ENCODE measurements around the gene CD2BP2.

Gene CD2BP2

GRCh38 chr16:30355954-30356308, 823 bp upstream of the CD2BP2 start:
- Histone ChIP-seq H3K27ac (peak overlapping the region; percentile 87), H3K27me3 (ENCODE audit: insufficient read depth, low read depth, severe bottlenecking) (no peaks in the 10 kb centered on the region), H3K9me3 (ENCODE audit: severe bottlenecking) (no peaks in the 10 kb centered on the region), H3K4me3 (ENCODE audit: low read depth, low read length) (peak overlapping the region; percentile 89), H3K36me3 (peaks cover 76% of the 10 kb centered on the region)
- DNase-seq = no peak
- no peak for TF ChIP-seq CTCF (IDR thresholded peaks at IDR 0.05; ENCODE audit: low read depth, low read length)

GRCh38 chr16:30354423-30355143, 525 bp downstream of the CD2BP2 start:
- no peaks in the 10 kb centered on the region for H3K27me3 ChIP-seq (ENCODE audit: insufficient read depth, low read depth, severe bottlenecking)
- peak overlapping the region; percentile 89 for H3K4me3 ChIP-seq (ENCODE audit: low read depth, low read length)
- H3K9me3 ChIP-seq (ENCODE audit: severe bottlenecking) = no peaks in the 10 kb centered on the region
- peak overlapping the region; percentile 87 for H3K27ac ChIP-seq
- TF ChIP-seq CTCF (IDR thresholded peaks at IDR 0.05; ENCODE audit: low read depth, low read length) = no peak
- H3K36me3 ChIP-seq = peaks cover 71% of the 10 kb centered on the region
- DNase-seq = no peak

- Histone ChIP-seq H3K4me3 (ENCODE audit: low read depth, low read length) (no peak overlapping the region), H3K27me3 (ENCODE audit: insufficient read depth, low read depth, severe bottlenecking) (no peaks in the 10 kb centered on the region), H3K9me3 (ENCODE audit: severe bottlenecking) (no peaks in the 10 kb centered on the region), H3K27ac (no peak overlapping the region), H3K36me3 (peaks cover 61% of the 10 kb centered on the region)
- DNase-seq = no peak
- no peak for TF ChIP-seq CTCF (IDR thresholded peaks at IDR 0.05; ENCODE audit: low read depth, low read length)
Measured at GRCh38 chr16:30353438-30354129, 1.5 kb downstream of the CD2BP2 start.

- Histone ChIP-seq H3K36me3 (peaks cover 53% of the 10 kb centered on the region), H3K27me3 (ENCODE audit: insufficient read depth, low read depth, severe bottlenecking) (no peaks in the 10 kb centered on the region), H3K9me3 (ENCODE audit: severe bottlenecking) (no peaks in the 10 kb centered on the region), H3K4me3 (ENCODE audit: low read depth, low read length) (no peak overlapping the region), H3K27ac (no peak overlapping the region)
- no peak for DNase-seq
- TF ChIP-seq CTCF (IDR thresholded peaks at IDR 0.05; ENCODE audit: low read depth, low read length) = peak; percentile 40
Measured at GRCh38 chr16:30352488-30353401, 2.4 kb downstream of the CD2BP2 start.

- no peak for TF ChIP-seq CTCF (IDR thresholded peaks at IDR 0.05; ENCODE audit: low read depth, low read length)
- Histone ChIP-seq H3K36me3 (peaks cover 43% of the 10 kb centered on the region), H3K27ac (no peak overlapping the region), H3K27me3 (ENCODE audit: insufficient read depth, low read depth, severe bottlenecking) (no peaks in the 10 kb centered on the region), H3K9me3 (ENCODE audit: severe bottlenecking) (no peaks in the 10 kb centered on the region), H3K4me3 (ENCODE audit: low read depth, low read length) (no peak overlapping the region)
- no peak for DNase-seq
Measured at GRCh38 chr16:30351586-30352419, 3.3 kb downstream of the CD2BP2 start.
